Fibroblast of skin of back (primary cell): ENCODE data around the gene ABCB8.
"Not testable (repeated sequence)": the region's sequence is repeated elsewhere in the genome, so short reads cannot be mapped to it uniquely, and the experiment has no call there.

Experiments used
- DNase-seq: peaks from one replicate; pipeline ENCODE4 v3.0.0-alpha.2; 2013

Gene ABCB8

GRCh38 chr7:151015967-151016366, 12.3 kb upstream of the ABCB8 start:
- DNase-seq = no peak

- no peak for DNase-seq
These were observed 11.7 kb upstream of the ABCB8 start for GRCh38 chr7:151016505-151016904.

GRCh38 chr7:151016942-151017341, 11.3 kb upstream of the ABCB8 start:
- no peak for DNase-seq

- DNase-seq = no peak
These were observed 10.8 kb upstream of the ABCB8 start for GRCh38 chr7:151017370-151017952.

- DNase-seq = peak; percentile 44
These were observed 10.3 kb upstream of the ABCB8 start for GRCh38 chr7:151017953-151018420.

- DNase-seq = peak; percentile 53
These were observed 9.7 kb upstream of the ABCB8 start for GRCh38 chr7:151018421-151019129.

GRCh38 chr7:151019130-151019447, 9.2 kb upstream of the ABCB8 start:
- DNase-seq = no peak

- no peak for DNase-seq
These were observed 8.0 kb upstream of the ABCB8 start for GRCh38 chr7:151020231-151020630.

- DNase-seq = no peak
These were observed 5.0 kb upstream of the ABCB8 start for GRCh38 chr7:151023232-151023631.

GRCh38 chr7:151024435-151025056, 3.7 kb upstream of the ABCB8 start, which contains the start of gene ATG9B:
ATG9B (minus strand) TSS chr7:151024494; CDS start chr7:151024423, 71 bp downstream.
- DNase-seq = no peak

GRCh38 chr7:151025924-151026671, 2.2 kb upstream of the ABCB8 start:
- DNase-seq = no peak

GRCh38 chr7:151026771-151027727, 1.2 kb upstream of the ABCB8 start:
- DNase-seq = not testable (repeated sequence)

GRCh38 chr7:151027728-151028130, 521 bp upstream of the ABCB8 start:
- not testable (repeated sequence) for DNase-seq

- no peak for DNase-seq
These were observed 775 bp downstream of the ABCB8 start for GRCh38 chr7:151028948-151029501.

GRCh38 chr7:151031011-151031410, 2.8 kb downstream of the ABCB8 start:
- DNase-seq = no peak

GRCh38 chr7:151032936-151033863, 5.0 kb downstream of the ABCB8 start:
- no peak for DNase-seq

GRCh38 chr7:151033864-151034249, 5.6 kb downstream of the ABCB8 start:
- no peak for DNase-seq

GRCh38 chr7:151034312-151035025, 6.2 kb downstream of the ABCB8 start:
- no peak for DNase-seq

- no peak for DNase-seq
These were observed 6.9 kb downstream of the ABCB8 start for GRCh38 chr7:151035026-151035717.
